Stimulated activated CD4-positive, alpha-beta T cell treated with anti-CD3 and anti-CD28 coated beads, Interleukin-15, amount 100 ng/mL, for 24 hours (primary cell): ENCODE data around the gene FAM114A2.
"Not testable (repeated sequence)": the region's sequence is repeated elsewhere in the genome, so short reads cannot be mapped to it uniquely, and the experiment has no call there.

Experiments used
- DNase-seq: peaks from one replicate; pipeline ENCODE4 v3.0.0-alpha.2; 2020

FAM114A2 gene

DNA sequence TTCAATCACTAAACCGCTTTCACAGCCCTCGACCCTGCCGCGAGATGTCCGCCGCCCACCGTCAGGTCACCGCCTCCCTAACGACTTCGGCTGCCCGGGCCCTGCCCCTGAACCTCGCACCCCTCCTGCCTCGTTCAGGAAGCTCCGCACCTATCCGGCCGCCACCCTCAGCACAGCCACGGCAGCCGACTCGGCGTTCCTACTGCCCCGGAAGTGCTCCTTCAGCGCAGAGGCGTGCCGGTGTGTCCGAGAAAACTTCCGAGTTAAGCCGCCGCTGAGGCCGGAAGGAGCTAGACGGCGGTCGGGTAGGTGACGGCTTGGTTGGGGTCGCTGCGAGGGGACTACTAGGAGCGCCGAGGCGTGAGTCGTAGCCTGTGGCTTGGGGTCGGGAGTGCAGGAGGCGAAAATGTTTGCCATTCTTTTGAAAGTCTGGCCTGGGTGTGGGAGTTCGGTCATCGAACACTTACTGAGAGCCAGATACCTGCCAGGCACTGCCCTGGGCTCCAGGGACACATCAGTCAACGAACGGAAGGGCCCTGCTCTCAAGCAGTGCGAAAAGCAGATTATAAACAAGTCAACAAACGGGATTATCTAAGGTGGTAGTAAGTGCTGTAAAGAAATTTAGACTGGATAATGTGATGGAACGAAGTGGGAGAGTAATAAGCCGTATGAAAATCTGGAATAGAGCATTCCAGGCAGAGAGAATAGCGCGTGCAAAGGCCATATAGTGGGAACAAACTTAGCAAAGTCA is at the start of gene FAM114A2, which contains the start of gene MFAP3:
Gene FAM114A2 (minus strand): TSS at position 204 of the 751 bp plus-strand sequence. CDS start 3,957 bp downstream, outside the sequence.
Gene MFAP3 (plus strand): TSS at position 261 of the 751 bp plus-strand sequence. CDS start 10,756 bp downstream, outside the sequence.
- DNase-seq, result peak; percentile 93

DNA sequence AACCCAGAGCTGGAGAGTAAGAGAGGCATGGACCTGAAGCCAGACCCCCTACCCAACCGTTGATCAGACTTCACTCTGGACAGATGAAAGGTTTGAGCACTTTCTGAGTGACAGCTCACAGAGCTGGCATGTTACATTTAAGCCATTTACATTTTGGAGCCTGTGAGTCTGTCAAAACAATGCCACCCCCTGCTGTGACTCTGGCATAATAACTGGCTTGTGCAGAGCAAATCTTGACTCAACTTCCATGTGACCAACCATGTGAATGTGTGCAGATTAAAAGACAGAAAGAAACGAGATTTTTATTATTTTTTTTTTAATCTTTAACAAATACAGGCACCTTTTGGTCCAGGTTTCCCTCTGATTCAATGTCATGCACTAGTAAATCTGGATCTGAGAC is 48.5 kb upstream of the FAM114A2 start:
- no peak for DNase-seq

DNA sequence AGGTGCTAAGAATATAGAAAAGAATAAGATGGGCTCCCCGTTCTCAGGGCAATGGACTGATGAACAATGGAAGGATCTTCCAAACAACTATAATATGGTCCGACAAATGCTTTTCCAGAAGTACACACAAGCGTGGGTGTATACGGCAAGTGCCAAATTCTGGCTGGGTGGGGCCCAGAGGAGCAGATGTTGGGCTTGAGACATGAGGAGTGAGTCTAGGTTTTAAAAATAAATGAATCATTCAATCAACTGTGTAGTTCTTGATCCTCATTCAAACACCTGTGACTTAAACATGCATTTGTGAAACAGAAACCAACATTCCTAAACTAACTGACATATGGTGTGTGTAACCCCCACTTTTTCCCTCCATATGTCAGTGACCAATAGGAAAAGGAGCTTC is 47.9 kb upstream of the FAM114A2 start:
- DNase-seq, result no peak

DNA sequence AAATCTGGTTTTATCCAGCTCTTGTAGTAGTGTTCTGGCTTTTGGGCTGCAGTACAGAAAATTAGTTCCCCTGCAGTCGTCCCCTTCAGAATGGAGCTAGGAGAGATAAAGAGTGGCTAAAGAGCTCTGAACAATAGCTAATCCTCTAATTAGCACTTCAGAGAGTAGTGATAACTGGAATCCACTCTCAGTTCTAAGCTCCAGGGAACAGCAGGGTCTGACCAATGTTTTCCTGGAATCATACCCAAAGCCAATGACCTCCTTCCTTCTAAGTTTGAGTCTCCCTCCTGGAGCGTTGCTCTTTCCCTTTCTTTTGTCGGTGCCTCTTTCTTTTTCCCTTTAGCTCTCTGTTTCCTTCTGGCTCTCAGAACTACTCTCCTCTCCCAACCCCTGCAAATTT is 47.4 kb upstream of the FAM114A2 start:
- DNase-seq, result no peak

DNA sequence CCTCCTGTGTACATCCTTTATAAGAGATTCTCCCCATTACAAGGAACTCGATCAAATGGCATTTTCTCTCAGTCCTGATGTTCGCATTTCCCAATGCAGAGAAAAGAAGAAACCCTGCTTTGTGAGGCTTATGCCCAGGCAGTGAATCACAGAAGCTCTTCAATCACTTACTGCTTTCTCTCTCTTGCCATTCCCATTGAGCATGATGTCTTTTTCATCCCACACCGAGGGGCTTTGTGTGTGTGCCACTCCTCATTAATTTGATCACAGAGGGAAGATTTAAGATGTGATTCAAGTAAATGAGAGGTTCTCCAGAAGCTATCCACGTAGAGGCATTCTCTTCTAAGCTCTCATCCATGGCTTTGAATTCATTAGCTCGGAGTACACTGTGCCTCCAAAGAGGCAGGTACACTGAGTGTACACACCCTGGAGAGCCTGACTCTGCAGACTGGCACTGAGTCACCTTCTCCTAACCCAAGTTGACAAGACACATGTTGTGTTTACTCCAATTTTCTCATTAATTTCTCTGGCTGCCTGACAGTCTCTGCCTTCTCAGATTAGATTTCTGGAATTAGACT is 45.4 kb upstream of the FAM114A2 start:
- DNase-seq, result no peak

DNA sequence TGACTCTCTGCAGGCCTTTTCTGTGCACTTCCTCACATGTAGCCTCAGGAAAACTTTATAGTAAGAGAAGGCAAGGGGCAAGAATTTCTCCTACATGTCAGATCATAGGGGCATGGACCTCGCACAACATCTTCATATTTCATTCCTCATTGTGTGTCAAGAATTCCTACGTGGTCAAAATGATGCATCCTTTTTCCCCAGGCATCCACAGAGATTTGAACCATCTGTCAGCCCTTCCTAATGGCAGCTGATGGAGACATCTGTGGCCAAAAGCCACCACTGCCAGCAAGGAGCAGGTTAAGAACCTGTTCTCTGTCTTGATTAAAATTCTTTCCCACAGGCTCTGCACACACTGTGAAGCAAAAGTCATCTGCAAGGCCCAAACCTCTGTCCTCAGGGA is 42.5 kb upstream of the FAM114A2 start:
- DNase-seq, result no peak

DNA sequence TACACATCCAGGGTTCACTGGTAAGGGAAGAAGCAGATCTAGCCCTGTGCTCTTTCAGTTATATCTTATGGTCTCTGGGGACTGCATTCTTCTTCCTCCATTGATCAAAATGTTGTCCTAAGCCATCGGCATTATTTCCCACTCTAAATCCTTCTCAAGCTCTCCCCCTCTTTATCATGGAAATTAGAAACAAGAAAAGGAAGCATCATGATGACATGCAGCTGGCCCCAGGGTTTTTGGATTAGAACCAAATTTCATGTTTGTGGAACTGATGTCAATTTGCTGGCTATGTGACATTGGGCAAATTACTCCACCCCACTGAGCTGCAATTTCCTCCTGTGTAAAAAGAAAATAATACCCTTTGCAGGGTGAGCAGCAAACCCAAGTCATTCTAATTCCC is 39.6 kb upstream of the FAM114A2 start:
- no peak for DNase-seq

DNA sequence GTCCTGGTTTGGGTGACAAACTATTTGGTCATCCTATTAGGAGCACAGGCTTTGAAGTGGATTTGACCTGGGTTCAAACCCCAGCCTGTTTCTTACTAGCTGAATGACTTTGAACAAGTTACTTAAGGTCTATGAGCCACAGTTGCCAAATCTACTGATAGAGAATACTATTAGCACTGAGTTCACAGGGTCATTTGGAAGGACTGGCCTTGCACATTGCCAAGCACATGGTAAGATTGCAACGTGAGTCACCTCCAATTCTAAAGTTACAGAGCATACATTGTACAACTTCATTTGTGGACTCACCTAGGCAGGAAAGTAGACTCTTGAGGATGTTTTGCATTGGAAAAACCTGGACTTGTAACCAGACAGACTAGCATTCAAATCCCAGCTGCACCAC is 39.0 kb upstream of the FAM114A2 start:
- no peak for DNase-seq

DNA sequence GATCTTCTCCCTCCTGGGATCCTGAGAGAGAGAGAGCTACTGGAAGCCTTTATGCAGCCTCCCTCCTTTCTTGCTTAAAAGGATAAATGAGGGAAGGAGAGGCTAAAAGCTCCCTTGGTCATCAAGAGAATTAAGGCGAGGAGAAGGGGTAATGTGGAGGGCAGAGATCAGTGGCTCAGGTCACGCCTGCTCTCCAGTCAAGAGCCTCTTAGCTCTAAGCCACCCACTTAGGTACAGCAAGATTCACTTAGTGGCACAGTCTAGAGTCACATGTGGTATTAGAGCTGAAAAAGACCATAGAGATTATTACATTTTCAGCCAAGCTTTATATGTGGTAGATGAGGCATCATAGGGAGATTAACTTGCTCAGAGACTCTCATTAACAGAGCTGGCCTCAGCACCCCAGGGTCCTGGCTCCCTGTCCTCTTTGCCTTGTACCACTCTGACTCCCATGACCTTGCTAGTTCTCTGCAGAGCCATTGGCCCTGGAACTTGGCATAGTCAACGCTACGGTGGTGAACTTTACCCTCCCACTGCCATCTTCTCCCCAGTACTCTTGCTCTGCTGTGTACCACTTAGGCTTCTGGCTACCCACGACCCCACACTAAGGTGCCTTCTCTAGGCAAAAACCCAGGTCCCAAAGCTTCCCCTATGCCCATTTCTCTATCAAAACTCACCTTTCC is 37.7 kb upstream of the FAM114A2 start:
- DNase-seq, result no peak

DNA sequence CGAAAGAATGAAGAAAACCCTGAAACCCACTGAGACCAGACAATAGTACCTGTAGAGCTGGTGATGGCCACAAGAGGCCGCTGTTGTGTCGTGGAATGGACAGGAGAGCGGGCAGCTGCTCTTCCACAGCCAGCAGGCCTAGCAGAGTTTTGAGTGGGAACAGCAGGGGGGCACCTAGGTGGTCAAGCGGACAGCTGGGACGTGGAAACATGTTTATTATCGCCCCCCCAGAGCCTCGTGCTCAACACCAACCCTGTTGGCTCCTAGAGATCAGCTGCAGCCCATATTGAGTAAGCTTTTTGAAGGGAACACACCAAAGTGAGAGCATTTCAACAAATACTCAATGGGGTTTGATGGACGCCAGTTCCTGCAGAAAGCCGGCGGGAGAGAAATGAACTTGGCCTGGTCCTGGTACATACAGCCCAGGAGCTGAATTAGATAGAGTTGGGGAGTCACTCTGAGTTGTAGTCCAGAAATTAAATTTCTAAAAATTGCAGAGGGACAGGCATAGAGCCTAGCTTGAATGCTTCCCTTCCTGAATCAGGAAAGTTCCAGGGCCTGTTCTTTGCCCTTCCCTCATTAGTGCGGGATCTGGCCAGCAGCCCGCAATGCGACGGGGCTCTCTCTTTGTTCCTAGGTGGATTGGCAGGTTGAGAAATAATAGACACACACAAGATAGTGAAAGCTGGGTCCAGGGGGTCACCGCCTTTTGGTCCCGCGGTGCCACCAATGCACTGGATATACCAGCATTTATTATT is 33.9 kb upstream of the FAM114A2 start:
- DNase-seq, result peak; percentile 87

DNA sequence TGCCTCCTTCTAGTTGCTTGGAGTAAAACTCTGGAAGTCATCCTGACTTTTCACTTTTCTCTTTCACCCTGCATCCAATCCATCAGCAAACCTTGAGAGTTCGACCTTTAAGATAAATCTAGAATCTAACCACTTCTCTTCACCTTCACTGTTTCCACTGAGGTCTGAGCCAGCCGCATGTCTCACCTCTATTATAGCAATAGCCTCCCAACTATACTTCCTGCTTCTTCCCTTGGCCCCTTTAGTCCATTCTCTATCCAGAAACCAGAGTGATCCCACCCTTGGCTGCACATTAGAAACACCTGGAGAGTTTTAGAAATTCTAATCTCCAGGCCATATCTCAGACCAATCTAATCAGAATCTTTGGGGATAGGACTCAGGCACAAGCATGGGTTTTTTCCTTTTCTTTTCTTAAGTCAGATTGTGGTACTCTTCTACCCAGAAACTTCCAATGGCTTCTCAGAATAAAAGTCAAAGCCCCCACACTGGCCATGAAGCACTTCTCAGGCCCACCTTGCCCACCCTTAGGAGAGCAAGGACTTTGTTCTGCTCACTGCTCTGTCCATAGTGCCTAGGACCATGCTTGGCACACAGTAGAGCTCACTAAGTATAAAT is 33.2 kb upstream of the FAM114A2 start:
- DNase-seq, result no peak

DNA sequence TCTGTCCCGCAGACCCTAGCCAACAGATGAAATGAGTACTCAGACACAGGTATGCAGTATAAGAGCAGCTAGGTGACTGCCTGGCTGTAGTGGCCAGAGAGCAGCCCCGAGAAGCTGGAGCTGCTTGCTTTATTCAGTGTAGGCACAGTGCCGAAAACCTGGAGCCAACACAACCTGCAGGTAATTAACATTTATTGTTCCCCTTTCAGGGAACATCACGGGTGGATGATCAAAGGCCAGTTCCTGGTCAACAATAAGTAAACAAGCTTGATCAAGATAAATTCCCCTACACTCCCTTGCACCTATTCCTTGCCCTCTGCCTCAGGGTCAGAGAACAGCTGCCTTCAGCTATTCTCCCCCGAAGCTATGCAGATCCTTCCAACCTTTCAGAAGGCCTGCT is 31.1 kb upstream of the FAM114A2 start:
- not testable (repeated sequence) for DNase-seq

DNA sequence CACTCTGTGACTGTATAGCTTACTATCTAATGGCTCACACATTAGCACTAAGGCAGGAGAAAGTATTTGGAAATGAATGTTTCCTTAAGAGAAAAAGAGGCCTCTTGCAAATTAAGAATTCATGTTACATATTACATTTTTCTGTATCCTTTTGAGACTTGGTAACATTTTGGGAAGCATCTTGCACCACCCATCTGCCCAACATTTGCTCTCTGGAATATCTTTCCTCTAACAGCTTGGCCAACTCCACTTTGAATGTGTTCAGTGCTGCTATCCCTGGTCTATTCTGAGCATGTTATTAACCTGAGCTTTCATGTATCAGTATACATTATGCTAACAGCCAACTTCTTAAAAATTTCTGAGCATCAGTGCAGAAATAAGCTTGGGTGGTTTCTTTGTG is 27.3 kb upstream of the FAM114A2 start:
- no peak for DNase-seq

DNA sequence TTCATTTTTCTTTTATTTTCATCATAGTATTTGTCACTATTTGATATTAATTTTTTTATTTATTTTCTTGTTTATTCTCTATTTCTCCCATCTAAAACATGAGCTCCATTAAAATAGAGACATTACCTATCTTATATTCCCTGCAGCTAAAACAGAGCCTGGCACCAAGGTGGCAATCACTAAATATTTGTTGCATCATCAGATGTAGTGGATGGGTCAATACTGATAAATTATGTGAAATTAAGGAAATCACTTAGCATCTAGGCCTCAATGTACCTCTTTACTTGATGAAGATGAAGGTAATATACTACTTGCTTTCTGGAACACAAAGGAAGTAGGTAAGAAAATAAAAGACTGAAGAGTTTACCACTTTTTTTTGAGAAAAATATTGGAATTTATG is 24.7 kb upstream of the FAM114A2 start:
- no peak for DNase-seq

DNA sequence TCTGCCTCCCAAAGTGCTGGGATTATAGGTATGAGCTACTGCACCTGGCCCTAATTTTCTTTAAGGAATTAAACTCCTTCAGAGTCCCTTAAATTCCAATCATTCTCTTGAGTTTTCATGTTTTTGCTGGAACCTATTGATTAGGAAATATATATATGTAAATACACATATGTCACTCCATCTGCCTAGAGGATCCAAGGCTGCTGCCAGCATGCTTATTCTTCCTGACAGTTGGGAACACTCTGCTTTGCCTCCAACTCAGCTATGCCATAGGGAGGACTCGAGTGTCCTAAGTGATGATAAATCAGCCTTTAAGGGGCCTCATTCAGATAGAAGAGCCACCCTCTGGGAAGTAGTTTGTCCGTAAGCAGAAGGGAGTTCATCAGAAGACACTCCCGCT is 21.9 kb upstream of the FAM114A2 start:
- no peak for DNase-seq

DNA sequence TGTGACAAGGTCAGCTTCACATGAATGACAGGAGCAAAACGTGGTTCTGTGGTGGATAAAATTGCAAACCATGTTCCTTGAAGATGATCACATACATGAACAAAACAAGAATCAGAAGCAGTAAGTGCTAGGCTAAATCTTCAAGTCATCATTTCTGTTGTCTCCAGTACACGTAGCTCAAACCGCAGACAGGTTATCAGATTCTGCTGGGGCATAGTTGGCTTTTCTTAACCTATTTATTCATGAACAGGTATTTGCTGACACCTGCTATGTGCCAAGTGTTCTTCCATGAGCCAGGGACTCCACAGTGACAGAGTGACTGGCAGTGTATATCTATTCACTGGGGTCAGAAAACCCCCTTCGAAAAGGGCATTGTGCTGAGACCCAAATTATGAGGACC is 20.9 kb upstream of the FAM114A2 start:
- no peak for DNase-seq

DNA sequence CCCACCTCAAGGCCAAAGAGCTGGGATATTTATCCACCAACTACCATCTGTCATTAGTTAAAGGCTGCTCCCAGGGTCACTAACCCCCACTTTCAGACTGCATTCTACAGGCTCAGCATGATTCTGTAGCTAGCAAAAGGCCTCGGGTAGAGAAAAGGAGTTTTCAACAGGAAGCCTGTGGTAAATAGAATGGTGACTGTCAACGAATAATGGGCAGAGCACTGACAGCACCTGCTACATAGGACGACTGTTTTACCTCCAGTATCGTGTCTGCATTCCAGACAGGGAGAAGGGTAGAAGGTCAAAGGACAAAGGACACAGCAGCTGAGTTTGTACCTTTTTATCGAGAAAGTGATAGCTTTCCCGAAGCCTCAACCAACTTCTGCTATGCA is 20.3 kb upstream of the FAM114A2 start:
- no peak for DNase-seq

DNA sequence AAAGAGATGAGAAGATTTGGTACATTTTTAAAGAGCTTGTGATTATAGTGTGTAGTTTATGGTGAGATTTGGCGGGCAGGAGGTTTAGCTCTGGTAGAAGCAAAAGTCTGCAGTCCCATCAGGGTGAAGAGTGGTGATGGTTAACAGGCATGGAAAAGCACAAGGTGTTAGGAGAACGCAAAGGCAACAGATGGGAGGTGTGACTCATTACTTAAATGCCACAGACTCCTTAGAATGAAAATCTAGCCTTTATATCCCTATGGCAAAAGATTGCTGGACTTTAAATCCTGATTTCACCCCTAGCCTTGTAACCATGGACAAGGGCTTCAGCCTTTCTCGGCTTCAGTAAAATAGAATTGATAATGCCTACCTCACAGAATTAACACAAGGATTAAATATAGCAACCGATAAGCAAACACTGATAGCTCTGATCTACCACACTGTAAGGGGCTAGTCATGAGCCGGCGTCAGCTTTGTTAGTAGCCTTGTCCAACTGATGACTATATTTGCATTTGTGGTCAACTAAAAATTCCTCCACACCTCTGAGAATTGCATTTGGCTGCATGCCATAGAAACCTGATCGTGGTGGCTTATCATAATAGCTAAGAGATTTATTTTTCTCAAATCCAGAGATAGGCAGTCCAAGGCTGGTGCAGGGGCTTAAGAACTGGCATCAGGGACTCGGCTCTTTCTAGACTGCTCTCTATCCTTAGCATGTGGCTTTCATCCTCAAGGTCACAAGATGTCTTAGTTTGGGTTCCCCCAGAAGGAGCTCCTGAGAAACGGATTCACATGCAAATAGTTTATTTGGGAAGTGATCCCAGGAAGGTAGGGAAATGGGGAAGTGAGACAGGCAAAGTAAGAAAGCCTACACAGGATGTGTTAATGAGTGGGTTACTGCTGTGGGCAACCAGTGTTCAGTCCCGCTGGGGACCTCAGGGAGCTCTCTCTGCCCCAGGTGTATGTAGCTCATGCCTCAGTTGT is 19.6 kb upstream of the FAM114A2 start:
- no peak for DNase-seq

DNA sequence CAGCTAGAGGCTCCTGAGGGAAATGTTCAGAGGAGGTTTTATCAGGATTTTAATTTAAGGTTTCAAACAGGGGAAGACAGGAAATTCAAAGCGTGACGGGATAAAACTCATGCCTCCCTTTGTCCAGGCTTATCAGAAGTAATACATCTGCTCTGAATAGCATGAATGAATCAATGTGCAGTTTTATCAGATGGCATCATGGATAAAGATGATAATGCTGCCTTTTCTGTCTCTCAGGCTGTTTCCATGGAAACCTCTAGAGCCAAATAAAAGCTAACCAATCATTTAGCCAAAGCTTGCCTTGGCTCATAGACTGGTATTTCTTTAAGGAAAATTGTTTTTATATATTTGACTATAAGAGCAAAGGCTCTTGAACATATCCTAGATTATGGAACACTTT is 16.5 kb upstream of the FAM114A2 start:
- no peak for DNase-seq

DNA sequence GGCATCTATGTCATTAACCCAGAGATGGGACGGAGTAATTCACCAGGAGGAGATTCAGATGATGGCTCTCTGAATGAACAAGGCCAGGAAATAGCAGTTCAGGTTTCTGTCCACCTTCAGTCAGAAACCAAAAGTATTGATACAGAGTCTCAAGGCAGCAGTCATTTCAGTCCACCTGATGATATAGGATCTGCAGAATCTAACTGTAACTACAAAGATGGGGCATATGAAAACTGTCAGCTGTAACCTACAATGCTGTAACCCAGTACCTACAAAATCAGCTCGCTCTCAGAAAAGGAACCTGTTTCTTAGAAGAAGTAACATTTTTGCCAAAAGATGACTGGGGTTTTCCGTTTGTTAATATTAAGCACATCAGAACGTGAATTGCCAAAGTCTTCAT is 14.8 kb upstream of the FAM114A2 start:
- no peak for DNase-seq

DNA sequence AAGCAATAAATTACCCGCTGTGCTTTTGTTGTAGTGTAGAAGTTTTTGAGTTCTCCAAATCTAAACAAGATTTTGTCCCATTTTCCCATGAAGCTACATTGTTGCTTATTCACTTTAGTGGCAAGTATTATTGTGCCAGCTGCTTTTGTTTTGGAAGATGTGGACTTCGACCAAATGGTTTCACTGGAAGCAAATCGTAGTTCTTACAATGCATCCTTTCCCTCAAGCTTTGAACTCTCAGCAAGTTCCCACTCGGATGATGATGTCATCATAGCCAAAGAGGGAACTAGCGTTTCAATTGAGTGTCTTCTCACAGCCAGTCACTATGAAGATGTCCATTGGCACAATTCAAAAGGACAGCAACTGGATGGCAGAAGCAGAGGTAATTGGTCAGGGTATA is 10.9 kb upstream of the FAM114A2 start:
- no peak for DNase-seq

DNA sequence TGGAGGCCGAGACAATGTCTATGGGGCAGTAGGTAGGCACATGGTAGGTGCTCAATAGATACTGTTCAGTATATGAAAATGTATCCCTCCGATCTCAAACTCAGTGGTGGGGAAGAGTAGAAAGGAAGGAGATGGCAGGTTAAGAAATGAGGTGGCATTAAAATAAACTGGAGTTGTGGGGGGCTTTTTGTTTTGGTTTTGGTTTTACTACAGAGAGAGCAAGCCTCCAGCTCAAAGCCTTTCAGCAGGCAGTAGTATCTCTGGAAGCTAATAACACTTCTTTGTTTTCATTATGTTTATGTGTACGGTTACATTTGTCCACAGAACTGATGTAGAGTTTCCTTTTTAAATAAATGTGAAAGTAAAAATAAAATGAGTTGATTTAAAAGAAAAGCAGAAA is 8.6 kb upstream of the FAM114A2 start:
- no peak for DNase-seq
